ENCODE data around the gene ANGEL2.

GRCh38 chr1:213054142-213054541, 38.5 kb upstream of the ANGEL2 start:
- TF ChIP-seq ZNF274 (IDR thresholded peaks at IDR 0.05; ENCODE audit: low read depth, low read length), result no peak
- TF ChIP-seq EZH2 (IDR thresholded peaks at IDR 0.05), result no peak
- no peak for TF ChIP-seq EZH2phosphoT487 (IDR thresholded peaks at IDR 0.05; ENCODE audit: borderline replicate concordance)
- TF ChIP-seq, protein P1, sequence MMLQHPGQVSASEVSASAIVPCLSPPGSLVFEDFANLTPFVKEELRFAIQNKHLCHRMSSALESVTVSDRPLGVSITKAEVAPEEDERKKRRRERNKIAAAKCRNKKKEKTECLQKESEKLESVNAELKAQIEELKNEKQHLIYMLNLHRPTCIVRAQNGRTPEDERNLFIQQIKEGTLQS (IDR thresholded peaks at IDR 0.05), result no peak
- TF ChIP-seq CTCF (IDR thresholded peaks at IDR 0.05 in 2 of 3, conservative IDR thresholded peaks at IDR 0.05 in 1 of 3; ENCODE audit: borderline replicate concordance in 1 of 3, insufficient read depth in 1 of 3, low read depth in 2 of 3, low read length in 2 of 3), result no peak
- TF ChIP-seq SP1 (IDR thresholded peaks at IDR 0.05; ENCODE audit: low read depth), result no peak
- TF ChIP-seq, protein P2, sequence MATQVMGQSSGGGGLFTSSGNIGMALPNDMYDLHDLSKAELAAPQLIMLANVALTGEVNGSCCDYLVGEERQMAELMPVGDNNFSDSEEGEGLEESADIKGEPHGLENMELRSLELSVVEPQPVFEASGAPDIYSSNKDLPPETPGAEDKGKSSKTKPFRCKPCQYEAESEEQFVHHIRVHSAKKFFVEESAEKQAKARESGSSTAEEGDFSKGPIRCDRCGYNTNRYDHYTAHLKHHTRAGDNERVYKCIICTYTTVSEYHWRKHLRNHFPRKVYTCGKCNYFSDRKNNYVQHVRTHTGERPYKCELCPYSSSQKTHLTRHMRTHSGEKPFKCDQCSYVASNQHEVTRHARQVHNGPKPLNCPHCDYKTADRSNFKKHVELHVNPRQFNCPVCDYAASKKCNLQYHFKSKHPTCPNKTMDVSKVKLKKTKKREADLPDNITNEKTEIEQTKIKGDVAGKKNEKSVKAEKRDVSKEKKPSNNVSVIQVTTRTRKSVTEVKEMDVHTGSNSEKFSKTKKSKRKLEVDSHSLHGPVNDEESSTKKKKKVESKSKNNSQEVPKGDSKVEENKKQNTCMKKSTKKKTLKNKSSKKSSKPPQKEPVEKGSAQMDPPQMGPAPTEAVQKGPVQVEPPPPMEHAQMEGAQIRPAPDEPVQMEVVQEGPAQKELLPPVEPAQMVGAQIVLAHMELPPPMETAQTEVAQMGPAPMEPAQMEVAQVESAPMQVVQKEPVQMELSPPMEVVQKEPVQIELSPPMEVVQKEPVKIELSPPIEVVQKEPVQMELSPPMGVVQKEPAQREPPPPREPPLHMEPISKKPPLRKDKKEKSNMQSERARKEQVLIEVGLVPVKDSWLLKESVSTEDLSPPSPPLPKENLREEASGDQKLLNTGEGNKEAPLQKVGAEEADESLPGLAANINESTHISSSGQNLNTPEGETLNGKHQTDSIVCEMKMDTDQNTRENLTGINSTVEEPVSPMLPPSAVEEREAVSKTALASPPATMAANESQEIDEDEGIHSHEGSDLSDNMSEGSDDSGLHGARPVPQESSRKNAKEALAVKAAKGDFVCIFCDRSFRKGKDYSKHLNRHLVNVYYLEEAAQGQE (IDR thresholded peaks at IDR 0.05; ENCODE audit: low read depth), result no peak
- TF ChIP-seq POLR2A (IDR thresholded peaks at IDR 0.05; ENCODE audit: borderline replicate concordance, extremely low read depth, insufficient read depth, insufficient read length), result no peak
- TF ChIP-seq, protein P3, sequence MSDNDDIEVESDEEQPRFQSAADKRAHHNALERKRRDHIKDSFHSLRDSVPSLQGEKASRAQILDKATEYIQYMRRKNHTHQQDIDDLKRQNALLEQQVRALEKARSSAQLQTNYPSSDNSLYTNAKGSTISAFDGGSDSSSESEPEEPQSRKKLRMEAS (IDR thresholded peaks at IDR 0.05), result no peak
- TF ChIP-seq POLR2AphosphoS5 (IDR thresholded peaks at IDR 0.05; ENCODE audit: low read depth, low read length), result no peak

Data from HCT116 (cell line).